HG03139 (cell line): ENCODE data around the gene CERS6.
"Not testable (repeated sequence)": the region's sequence is repeated elsewhere in the genome, so short reads cannot be mapped to it uniquely, and the experiment has no call there.

ENCODE experiments used
- ATAC-seq: cut with Tn5 transposase; IDR thresholded peaks from one replicate; pipeline ENCODE4 v1.9.1; 2021; ENCODE audit not compliant: unreplicated experiment

Gene CERS6

GRCh38 chr2:168633200-168633599 lies 177.1 kb downstream of the CERS6 start:
- no peak for ATAC-seq

GRCh38 chr2:168633895-168634294 lies 177.8 kb downstream of the CERS6 start:
- ATAC-seq: no peak

GRCh38 chr2:168635065-168635577 lies 179.0 kb downstream of the CERS6 start:
- no peak for ATAC-seq

GRCh38 chr2:168639018-168639417 lies 182.9 kb downstream of the CERS6 start:
- ATAC-seq: no peak

GRCh38 chr2:168639441-168639898 lies 183.4 kb downstream of the CERS6 start:
- no peak for ATAC-seq

GRCh38 chr2:168640039-168640438 lies 184.0 kb downstream of the CERS6 start:
- ATAC-seq: no peak

GRCh38 chr2:168641636-168642035 lies 185.6 kb downstream of the CERS6 start:
- no peak for ATAC-seq

- ATAC-seq: no peak
Measured at GRCh38 chr2:168642873-168643272, 186.8 kb downstream of the CERS6 start.

- no peak for ATAC-seq
Measured at GRCh38 chr2:168643979-168644378, 187.9 kb downstream of the CERS6 start.

- ATAC-seq: no peak
Measured at GRCh38 chr2:168645696-168646338, 189.7 kb downstream of the CERS6 start.

- ATAC-seq: no peak
Measured at GRCh38 chr2:168649105-168649504, 193.0 kb downstream of the CERS6 start.

- ATAC-seq: no peak
Measured at GRCh38 chr2:168649562-168649961, 193.5 kb downstream of the CERS6 start.

GRCh38 chr2:168650139-168650538 lies 194.1 kb downstream of the CERS6 start:
- no peak for ATAC-seq

- no peak for ATAC-seq
Measured at GRCh38 chr2:168650781-168651180, 194.7 kb downstream of the CERS6 start.

GRCh38 chr2:168652997-168653921 lies 197.2 kb downstream of the CERS6 start:
- no peak for ATAC-seq

- no peak for ATAC-seq
Measured at GRCh38 chr2:168654705-168655104, 198.6 kb downstream of the CERS6 start.

GRCh38 chr2:168655207-168655606 lies 199.1 kb downstream of the CERS6 start:
- no peak for ATAC-seq

- ATAC-seq: not testable (repeated sequence)
Measured at GRCh38 chr2:168657378-168657777, 201.3 kb downstream of the CERS6 start.

GRCh38 chr2:168658706-168659105 lies 202.6 kb downstream of the CERS6 start:
- ATAC-seq: no peak

GRCh38 chr2:168660870-168661862 lies 205.1 kb downstream of the CERS6 start:
- ATAC-seq: no peak

GRCh38 chr2:168661863-168662256 lies 205.8 kb downstream of the CERS6 start:
- ATAC-seq: no peak
